Transverse colon (tissue), 3 donors: ENCODE data around the gene PRR5L.

Experiments
- POLR2A ChIP-seq: fragments of 450-650 bp; IDR thresholded peaks from one replicate; pipeline ENCODE4 v1.6.1; 2016; ENCODE audit warnings: antibody characterized with exemption, mild to moderate bottlenecking, moderate library complexity
- TF ChIP-seq, protein P1 (sequence below), 5 experiments: fragments of 200-600 bp in 3 of 5; fragments of 450-650 bp in 2 of 5; sonication (generic) in 3 of 5; IDR thresholded peaks; 1 replicate in 2 of 5; 2 replicates in 3 of 5; pipeline ENCODE4 v1.5.1; 2016 to 2017; ENCODE audit warnings: antibody characterized with exemption in 5 of 5, inconsistent platforms in 3 of 5, mild to moderate bottlenecking in 2 of 5, moderate library complexity in 1 of 5

DNA sequence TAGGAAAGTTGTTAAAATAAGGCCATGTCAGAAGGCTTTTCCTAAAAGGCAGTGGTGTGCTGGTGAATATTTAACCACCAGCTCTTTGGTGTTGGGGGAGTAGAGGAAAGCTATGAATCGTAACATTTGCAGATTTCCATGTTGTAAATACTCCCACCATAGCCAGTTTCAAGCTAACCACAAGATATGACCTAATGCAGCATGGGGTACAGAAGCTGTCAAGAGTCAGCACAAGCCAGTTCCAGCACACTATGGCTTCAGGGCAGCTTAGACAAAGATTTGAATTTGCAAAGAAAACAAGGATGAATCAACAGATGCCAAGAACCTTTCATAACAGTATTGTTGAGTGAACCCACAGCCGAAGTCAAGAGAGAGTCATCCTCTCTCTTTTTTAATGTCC is 46.8 kb upstream of the PRR5L start:
- TF ChIP-seq, protein P1, sequence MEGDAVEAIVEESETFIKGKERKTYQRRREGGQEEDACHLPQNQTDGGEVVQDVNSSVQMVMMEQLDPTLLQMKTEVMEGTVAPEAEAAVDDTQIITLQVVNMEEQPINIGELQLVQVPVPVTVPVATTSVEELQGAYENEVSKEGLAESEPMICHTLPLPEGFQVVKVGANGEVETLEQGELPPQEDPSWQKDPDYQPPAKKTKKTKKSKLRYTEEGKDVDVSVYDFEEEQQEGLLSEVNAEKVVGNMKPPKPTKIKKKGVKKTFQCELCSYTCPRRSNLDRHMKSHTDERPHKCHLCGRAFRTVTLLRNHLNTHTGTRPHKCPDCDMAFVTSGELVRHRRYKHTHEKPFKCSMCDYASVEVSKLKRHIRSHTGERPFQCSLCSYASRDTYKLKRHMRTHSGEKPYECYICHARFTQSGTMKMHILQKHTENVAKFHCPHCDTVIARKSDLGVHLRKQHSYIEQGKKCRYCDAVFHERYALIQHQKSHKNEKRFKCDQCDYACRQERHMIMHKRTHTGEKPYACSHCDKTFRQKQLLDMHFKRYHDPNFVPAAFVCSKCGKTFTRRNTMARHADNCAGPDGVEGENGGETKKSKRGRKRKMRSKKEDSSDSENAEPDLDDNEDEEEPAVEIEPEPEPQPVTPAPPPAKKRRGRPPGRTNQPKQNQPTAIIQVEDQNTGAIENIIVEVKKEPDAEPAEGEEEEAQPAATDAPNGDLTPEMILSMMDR (IDR thresholded peaks at IDR 0.05) = no peak
- TF ChIP-seq POLR2A = no peak
